HG03045 (cell line): Measurements from ENCODE around the gene ENTPD5.
"Not testable (repeated sequence)": the region's sequence is repeated elsewhere in the genome, so short reads cannot be mapped to it uniquely, and the experiment has no call there.

Source experiments
- ATAC-seq: cut with Tn5 transposase; IDR thresholded peaks from one replicate; pipeline ENCODE4 v1.9.1; 2021; ENCODE audit warnings: mild to moderate bottlenecking, moderate library complexity; ENCODE audit not compliant: unreplicated experiment

Gene ENTPD5

GRCh38 chr14:74008843-74009499, 10.1 kb downstream of the ENTPD5 start:
- no peak for ATAC-seq

GRCh38 chr14:74005664-74006063, 13.4 kb downstream of the ENTPD5 start:
- ATAC-seq: not testable (repeated sequence)

- ATAC-seq: no peak
These were observed 20.4 kb downstream of the ENTPD5 start for GRCh38 chr14:73998726-73999125.

- ATAC-seq: no peak
These were observed 21.1 kb downstream of the ENTPD5 start for GRCh38 chr14:73997944-73998447.

GRCh38 chr14:73997108-73997943, 21.8 kb downstream of the ENTPD5 start:
- no peak for ATAC-seq

- no peak for ATAC-seq
These were observed 22.4 kb downstream of the ENTPD5 start for GRCh38 chr14:73996731-73997107.

- no peak for ATAC-seq
These were observed 23.1 kb downstream of the ENTPD5 start for GRCh38 chr14:73995977-73996378.

- ATAC-seq: not testable (repeated sequence)
These were observed 24.2 kb downstream of the ENTPD5 start for GRCh38 chr14:73994926-73995325.

GRCh38 chr14:73991092-73991491, 28.0 kb downstream of the ENTPD5 start:
- no peak for ATAC-seq

- ATAC-seq: not testable (repeated sequence)
These were observed 30.4 kb downstream of the ENTPD5 start for GRCh38 chr14:73988656-73989055.

- no peak for ATAC-seq
These were observed 31.0 kb downstream of the ENTPD5 start for GRCh38 chr14:73988065-73988464.

- no peak for ATAC-seq
These were observed 41.2 kb downstream of the ENTPD5 start for GRCh38 chr14:73977896-73978295.

- no peak for ATAC-seq
These were observed 43.0 kb downstream of the ENTPD5 start for GRCh38 chr14:73976125-73976524.

- ATAC-seq: no peak
These were observed 45.6 kb downstream of the ENTPD5 start for GRCh38 chr14:73973497-73973896.

GRCh38 chr14:73968885-73969284, 50.2 kb downstream of the ENTPD5 start:
- ATAC-seq: no peak

GRCh38 chr14:73965216-73965615, 53.9 kb downstream of the ENTPD5 start:
- ATAC-seq: no peak

GRCh38 chr14:73961192-73961591, 57.9 kb downstream of the ENTPD5 start:
- no peak for ATAC-seq

- no peak for ATAC-seq
These were observed 60.5 kb downstream of the ENTPD5 start for GRCh38 chr14:73958591-73958990.

GRCh38 chr14:73955674-73956073, 63.4 kb downstream of the ENTPD5 start:
- no peak for ATAC-seq

GRCh38 chr14:73953731-73954130, 65.4 kb downstream of the ENTPD5 start:
- no peak for ATAC-seq

- ATAC-seq: peak; percentile 88
These were observed 69.0 kb downstream of the ENTPD5 start, which contains the start of the genes COQ6 and FAM161B for GRCh38 chr14:73949752-73950734. COQ6 (plus strand) TSS chr14:73950302; CDS start chr14:73950333, 31 bp downstream. FAM161B (minus strand) TSS chr14:73950094; CDS start chr14:73950026, 68 bp downstream.
